Liver (tissue), 9 donors: ENCODE data around the gene ZNF778. TPM values are rescaled to one million over a fixed set of nuclear protein-coding genes. Genes with fewer than 3 reads are reported as not detected.

Experiments used
- DNase-seq: peaks from one replicate; pipeline ENCODE4 v3.0.0-alpha.2; 2017; ENCODE audit warnings: low spot score
- H3K27ac ChIP-seq, 2 donors: one replicate each; pipeline ENCODE4 v1.7.0; 2013; ENCODE audit warnings: inconsistent platforms in 2 of 2, low read length in 2 of 2, control low read depth in 1 of 2, low read depth in 1 of 2, mild to moderate bottlenecking in 1 of 2
- H3K27me3 ChIP-seq, 4 donors: one replicate each; pipeline versions ENCODE4 v1.6.1 to v1.7.0; 2013; ENCODE audit warnings: low read length in 3 of 4, inconsistent platforms in 1 of 4, mild to moderate bottlenecking in 1 of 4, moderate library complexity in 1 of 4; ENCODE audit not compliant: control insufficient read depth in 4 of 4, insufficient read depth in 4 of 4
- H3K36me3 ChIP-seq, 4 donors: one replicate each; pipeline versions ENCODE4 v1.6.1 to v1.7.0; 2013; ENCODE audit warnings: low read length in 3 of 4, mild to moderate bottlenecking in 3 of 4, low read depth in 1 of 4, moderate library complexity in 1 of 4; ENCODE audit not compliant: control insufficient read depth in 4 of 4, insufficient read depth in 3 of 4
- H3K4me1 ChIP-seq, 4 donors: one replicate each; pipeline versions ENCODE4 v1.6.1 to v1.7.0; 2013; ENCODE audit warnings: low read length in 3 of 4, mild to moderate bottlenecking in 3 of 4, moderate library complexity in 1 of 4; ENCODE audit not compliant: control insufficient read depth in 4 of 4, insufficient read depth in 4 of 4
- H3K4me3 ChIP-seq, 3 donors: one replicate each; pipeline versions ENCODE4 v1.6.1 to v1.7.0; 2013; ENCODE audit warnings: low read length in 3 of 3, control low read depth in 1 of 3, low read depth in 1 of 3, mild to moderate bottlenecking in 1 of 3
- H3K9ac ChIP-seq, 2 donors: one replicate each; pipeline ENCODE4 v1.7.0; 2013; ENCODE audit warnings: low read length in 2 of 2, mild to moderate bottlenecking in 2 of 2, moderate library complexity in 2 of 2, control low read depth in 1 of 2, low read depth in 1 of 2
- H3K9me3 ChIP-seq, 4 donors: one replicate each; pipeline versions ENCODE4 v1.6.1 to v1.7.0; 2013; ENCODE audit warnings: low read length in 3 of 4; ENCODE audit not compliant: control insufficient read depth in 4 of 4
- ATF3 ChIP-seq: IDR thresholded peaks from 2 replicates; pipeline ENCODE4 v1.6.1; 2016; ENCODE audit warnings: antibody characterized with exemption
- EGR1 ChIP-seq, 2 donors: IDR thresholded peaks; 2 replicates each; pipeline ENCODE4 v1.6.1; 2016 to 2018; ENCODE audit warnings: antibody characterized with exemption in 2 of 2, low read depth in 2 of 2
- FOXA1 ChIP-seq: IDR thresholded peaks from 2 replicates; pipeline ENCODE4 v1.6.1; 2016; ENCODE audit warnings: antibody characterized with exemption
- FOXA2 ChIP-seq: IDR thresholded peaks from 2 replicates; pipeline ENCODE4 v1.6.1; 2016; ENCODE audit warnings: antibody characterized with exemption
- GABPA ChIP-seq, 2 donors: IDR thresholded peaks in 1 of 2; conservative IDR thresholded peaks in 1 of 2; 2 replicates each; pipeline ENCODE4 v1.6.1; 2016; ENCODE audit warnings: antibody characterized with exemption in 2 of 2, mild to moderate bottlenecking in 1 of 2, moderate library complexity in 1 of 2
- HNF4A ChIP-seq, 2 donors: conservative IDR thresholded peaks; 2 replicates each; pipeline ENCODE4 v1.6.1; 2016; ENCODE audit warnings: antibody characterized with exemption in 2 of 2, mild to moderate bottlenecking in 2 of 2
- HNF4G ChIP-seq: IDR thresholded peaks from 2 replicates; pipeline ENCODE4 v1.6.1; 2016; ENCODE audit warnings: antibody characterized with exemption
- JUND ChIP-seq, 2 donors: IDR thresholded peaks; 2 replicates each; pipeline ENCODE4 v1.6.1; 2016; ENCODE audit warnings: antibody characterized with exemption in 2 of 2
- NR2F2 ChIP-seq: IDR thresholded peaks from 2 replicates; pipeline ENCODE4 v1.6.1; 2016; ENCODE audit warnings: antibody characterized with exemption
- RAD21 ChIP-seq, 2 donors: IDR thresholded peaks; 2 replicates each; pipeline ENCODE4 v1.6.1; 2016; ENCODE audit warnings: antibody characterized with exemption in 2 of 2, mild to moderate bottlenecking in 2 of 2
- REST ChIP-seq: IDR thresholded peaks from 2 replicates; pipeline ENCODE4 v1.6.1; 2016; ENCODE audit warnings: antibody characterized with exemption, mild to moderate bottlenecking
- RXRA ChIP-seq, 2 donors: IDR thresholded peaks; 2 replicates each; pipeline ENCODE4 v1.6.1; 2017 to 2018; ENCODE audit warnings: antibody characterized with exemption in 2 of 2, mild to moderate bottlenecking in 1 of 2
- SP1 ChIP-seq: IDR thresholded peaks from 2 replicates; pipeline ENCODE4 v1.6.1; 2018; ENCODE audit warnings: antibody characterized with exemption, mild to moderate bottlenecking
- TAF1 ChIP-seq: conservative IDR thresholded peaks from 2 replicates; pipeline ENCODE4 v1.6.1; 2016; ENCODE audit warnings: antibody characterized with exemption, mild to moderate bottlenecking
- YY1 ChIP-seq: IDR thresholded peaks from 2 replicates; pipeline ENCODE4 v1.6.1; 2016; ENCODE audit warnings: antibody characterized with exemption, mild to moderate bottlenecking
- ZBTB33 ChIP-seq: IDR thresholded peaks from 2 replicates; pipeline ENCODE4 v1.6.1; 2016; ENCODE audit warnings: antibody characterized with exemption
- WGBS: extraction: QIAGEN DNeasy Blood & Tissue Kit; methylation state at CpG from one replicate; pipeline ENCODE4 v1.1.7; 2013; 5-methylcytosine and 5-hydroxymethylcytosine counted together
- polyA plus RNA-seq, 2 donors: library from polyadenylated mRNA; stranded (reverse) in 1 of 2; unstranded in 1 of 2; fragments of 200-250 nt in 1 of 2; fragments of >200 nt in 1 of 2; fragmentation: Nextera tagmentation in 1 of 2; extraction: Ambion mirVana in 1 of 2; gene quantifications; one replicate each; pipeline versions ENCODE4 v1.2.1 to v1.2.3, GENCODE V29; 2013 to 2015
- total RNA-seq, 2 donors: library from RNA; depleted of rRNA; stranded (reverse); fragments of >200 nt; gene quantifications; one replicate each; pipeline ENCODE4 v1.2.3, GENCODE V29; 2014
- TF ChIP-seq, protein P1 (sequence below): IDR thresholded peaks from 2 replicates; pipeline ENCODE4 v1.6.1; 2016; ENCODE audit warnings: antibody characterized with exemption
- TF ChIP-seq, protein P2 (sequence below): fragments of 150-350 bp; IDR thresholded peaks from 2 replicates; pipeline ENCODE4 v1.5.1; 2017; ENCODE audit warnings: improper control_type of control experiment, low read depth, low read length; ENCODE audit not compliant: missing input control
- donor health status: healthy.
- donor health status: healthy.
- donor health status: healthy.
- donor health status: healthy.
- donor health status: healthy.

Gene ZNF778
- total and polyA plus RNA-seq, 4 donors: 0.75 to 9.2 (median 4.2) TPM

DNA sequence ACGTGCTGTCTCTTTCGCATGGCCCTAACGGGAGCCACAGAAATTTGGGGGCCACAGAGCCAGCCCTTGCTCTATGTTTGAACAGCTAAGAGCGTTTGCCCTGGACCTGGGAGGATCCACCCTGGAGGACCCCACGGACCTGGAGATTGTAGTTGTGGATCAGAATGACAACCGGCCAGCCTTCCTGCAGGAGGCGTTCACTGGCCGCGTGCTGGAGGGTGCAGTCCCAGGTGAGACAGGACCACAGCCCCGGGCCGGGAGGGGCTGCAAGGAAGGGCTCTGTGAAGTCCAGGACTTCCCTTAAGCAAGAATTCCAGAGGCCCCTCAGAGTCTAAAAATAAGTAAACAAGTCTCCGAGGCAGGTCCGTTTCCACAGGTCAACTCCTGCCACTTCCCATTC is 34.0 kb upstream of the ZNF778 start:
- TF ChIP-seq NR2F2 (no peak), HNF4A (conservative IDR thresholded peaks at IDR 0.05) (no peak), HNF4G (no peak), JUND (IDR thresholded peaks at IDR 0.05) (no peak), RAD21 (IDR thresholded peaks at IDR 0.05) (no peak), TAF1 (no peak)
- Histone ChIP-seq H3K4me3 (no peak overlapping the region), H3K27me3 (no peaks in the 10 kb centered on the region), H3K9me3 (no peaks in the 10 kb centered on the region), H3K9ac (no peak overlapping the region), H3K27ac (no peak overlapping the region), H3K36me3 (no peaks in the 10 kb centered on the region), H3K4me1 (no peaks in the 10 kb centered on the region)
- WGBS: 36% methylated on average over 13 of the region's 13 CpGs
- DNase-seq: no peak

GRCh38 chr16:89183975-89184676 is 33.4 kb upstream of the ZNF778 start:
- no peak for TF ChIP-seq ATF3
- TF ChIP-seq JUND (IDR thresholded peaks at IDR 0.05): no peak
- TF ChIP-seq ZBTB33: no peak
- TF ChIP-seq REST: no peak
- TF ChIP-seq, protein P1, sequence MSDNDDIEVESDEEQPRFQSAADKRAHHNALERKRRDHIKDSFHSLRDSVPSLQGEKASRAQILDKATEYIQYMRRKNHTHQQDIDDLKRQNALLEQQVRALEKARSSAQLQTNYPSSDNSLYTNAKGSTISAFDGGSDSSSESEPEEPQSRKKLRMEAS: no peak
- TF ChIP-seq NR2F2: no peak
- no peak for TF ChIP-seq RAD21 (IDR thresholded peaks at IDR 0.05)
- TF ChIP-seq HNF4G: no peak
- no peak for TF ChIP-seq FOXA2
- TF ChIP-seq GABPA (IDR thresholded peaks at IDR 0.05 in 1 of 2, conservative IDR thresholded peaks at IDR 0.05 in 1 of 2): no peak
- TF ChIP-seq, protein P2, sequence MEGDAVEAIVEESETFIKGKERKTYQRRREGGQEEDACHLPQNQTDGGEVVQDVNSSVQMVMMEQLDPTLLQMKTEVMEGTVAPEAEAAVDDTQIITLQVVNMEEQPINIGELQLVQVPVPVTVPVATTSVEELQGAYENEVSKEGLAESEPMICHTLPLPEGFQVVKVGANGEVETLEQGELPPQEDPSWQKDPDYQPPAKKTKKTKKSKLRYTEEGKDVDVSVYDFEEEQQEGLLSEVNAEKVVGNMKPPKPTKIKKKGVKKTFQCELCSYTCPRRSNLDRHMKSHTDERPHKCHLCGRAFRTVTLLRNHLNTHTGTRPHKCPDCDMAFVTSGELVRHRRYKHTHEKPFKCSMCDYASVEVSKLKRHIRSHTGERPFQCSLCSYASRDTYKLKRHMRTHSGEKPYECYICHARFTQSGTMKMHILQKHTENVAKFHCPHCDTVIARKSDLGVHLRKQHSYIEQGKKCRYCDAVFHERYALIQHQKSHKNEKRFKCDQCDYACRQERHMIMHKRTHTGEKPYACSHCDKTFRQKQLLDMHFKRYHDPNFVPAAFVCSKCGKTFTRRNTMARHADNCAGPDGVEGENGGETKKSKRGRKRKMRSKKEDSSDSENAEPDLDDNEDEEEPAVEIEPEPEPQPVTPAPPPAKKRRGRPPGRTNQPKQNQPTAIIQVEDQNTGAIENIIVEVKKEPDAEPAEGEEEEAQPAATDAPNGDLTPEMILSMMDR: no peak
- no peak for TF ChIP-seq FOXA1
- no peak for TF ChIP-seq TAF1
- no peak for TF ChIP-seq HNF4A (conservative IDR thresholded peaks at IDR 0.05)
- TF ChIP-seq EGR1 (IDR thresholded peaks at IDR 0.05; ENCODE audit: low read depth in 2 of 2): no peak
- TF ChIP-seq YY1: no peak
- TF ChIP-seq SP1: no peak
- TF ChIP-seq RXRA (IDR thresholded peaks at IDR 0.05): no peak
- H3K4me3 ChIP-seq: no peak overlapping the region
- DNase-seq: no peak
- no peaks in the 10 kb centered on the region for H3K36me3 ChIP-seq
- WGBS: 63% methylated on average over 26 of the region's 26 CpGs
- no peaks in the 10 kb centered on the region for H3K9me3 ChIP-seq
- H3K9ac ChIP-seq: no peak overlapping the region
- H3K27ac ChIP-seq: no peak overlapping the region
- H3K27me3 ChIP-seq: no peaks in the 10 kb centered on the region
- H3K4me1 ChIP-seq: no peaks in the 10 kb centered on the region
